ENCODE data around the gene CTNNA3. TPM values are rescaled to one million over a fixed set of nuclear protein-coding genes. Genes with fewer than 3 reads are reported as not detected.

The CTNNA3 gene
- total RNA-seq, 1 donor from 2014 or later = 3.3 TPM

DNA sequence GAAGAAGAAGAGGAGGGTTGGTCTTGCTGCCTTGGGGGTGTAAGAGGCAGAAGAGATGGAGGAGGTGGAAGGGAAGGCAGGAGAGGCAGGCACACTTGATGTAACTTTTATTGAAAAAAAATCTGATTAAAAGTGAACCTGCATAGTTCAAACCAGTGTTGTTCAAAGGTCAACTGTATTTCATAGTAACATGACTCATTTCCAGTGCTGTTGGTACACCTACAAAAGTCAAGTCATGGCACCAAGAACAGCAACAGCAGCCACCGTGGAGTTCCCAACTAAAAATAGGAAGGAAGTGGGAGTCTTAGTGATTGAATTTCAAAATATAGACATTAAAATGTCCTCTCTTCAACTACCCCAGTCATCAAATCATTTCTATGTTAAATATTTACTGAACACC, 88.5 kb downstream of the CTNNA3 start:
- no peak for DNase-seq
- no peak overlapping the region for H3K27ac Mint-ChIP-seq (ENCODE audit: unreplicated experiment)
- TF ChIP-seq, protein P1, sequence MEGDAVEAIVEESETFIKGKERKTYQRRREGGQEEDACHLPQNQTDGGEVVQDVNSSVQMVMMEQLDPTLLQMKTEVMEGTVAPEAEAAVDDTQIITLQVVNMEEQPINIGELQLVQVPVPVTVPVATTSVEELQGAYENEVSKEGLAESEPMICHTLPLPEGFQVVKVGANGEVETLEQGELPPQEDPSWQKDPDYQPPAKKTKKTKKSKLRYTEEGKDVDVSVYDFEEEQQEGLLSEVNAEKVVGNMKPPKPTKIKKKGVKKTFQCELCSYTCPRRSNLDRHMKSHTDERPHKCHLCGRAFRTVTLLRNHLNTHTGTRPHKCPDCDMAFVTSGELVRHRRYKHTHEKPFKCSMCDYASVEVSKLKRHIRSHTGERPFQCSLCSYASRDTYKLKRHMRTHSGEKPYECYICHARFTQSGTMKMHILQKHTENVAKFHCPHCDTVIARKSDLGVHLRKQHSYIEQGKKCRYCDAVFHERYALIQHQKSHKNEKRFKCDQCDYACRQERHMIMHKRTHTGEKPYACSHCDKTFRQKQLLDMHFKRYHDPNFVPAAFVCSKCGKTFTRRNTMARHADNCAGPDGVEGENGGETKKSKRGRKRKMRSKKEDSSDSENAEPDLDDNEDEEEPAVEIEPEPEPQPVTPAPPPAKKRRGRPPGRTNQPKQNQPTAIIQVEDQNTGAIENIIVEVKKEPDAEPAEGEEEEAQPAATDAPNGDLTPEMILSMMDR (IDR thresholded peaks at IDR 0.05; ENCODE audit: partially characterized antibody, unreplicated experiment) = no peak

DNA sequence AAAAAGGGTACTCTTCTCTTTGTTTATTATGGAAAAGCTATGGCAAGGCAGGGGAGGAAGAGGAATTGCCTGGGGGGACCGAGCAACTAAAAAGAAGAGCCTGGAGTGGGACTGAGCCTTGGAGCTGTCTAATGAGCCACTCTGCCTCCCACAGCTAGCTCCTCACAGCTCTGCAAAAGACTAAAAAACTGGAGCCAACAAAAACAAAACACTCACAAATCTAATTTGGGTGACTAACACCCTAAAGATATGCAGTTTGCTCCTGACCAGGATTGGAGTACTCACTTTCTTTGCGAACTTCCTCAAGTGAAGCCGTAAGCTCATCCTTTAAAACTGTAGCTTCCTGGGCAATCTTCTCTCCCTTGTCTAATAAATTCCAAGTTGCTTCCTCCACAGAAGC, 89.4 kb downstream of the CTNNA3 start:
- TF ChIP-seq, protein P1 (IDR thresholded peaks at IDR 0.05; ENCODE audit: partially characterized antibody, unreplicated experiment) = no peak
- DNase-seq = no peak
- Mint-ChIP-seq H3K27ac (ENCODE audit: unreplicated experiment) (no peak overlapping the region), H3K36me3 (ENCODE audit: unreplicated experiment) (no peaks in the 10 kb centered on the region), H3K4me3 (ENCODE audit: unreplicated experiment) (no peak overlapping the region), H3K9me3 (ENCODE audit: unreplicated experiment) (no peaks in the 10 kb centered on the region), H3K27me3 (ENCODE audit: unreplicated experiment) (no peaks in the 10 kb centered on the region), H3K4me1 (ENCODE audit: low read depth, unreplicated experiment) (no peaks in the 10 kb centered on the region)

More for the DNA sequence above, 88.5 kb downstream of the CTNNA3 start:
- H3K4me3 Mint-ChIP-seq (ENCODE audit: unreplicated experiment) = no peak overlapping the region
- no peaks in the 10 kb centered on the region for H3K4me1 Mint-ChIP-seq (ENCODE audit: low read depth, unreplicated experiment)
- no peaks in the 10 kb centered on the region for H3K9me3 Mint-ChIP-seq (ENCODE audit: unreplicated experiment)
- H3K36me3 Mint-ChIP-seq (ENCODE audit: unreplicated experiment) = no peaks in the 10 kb centered on the region
- no peaks in the 10 kb centered on the region for H3K27me3 Mint-ChIP-seq (ENCODE audit: unreplicated experiment)

DNA sequence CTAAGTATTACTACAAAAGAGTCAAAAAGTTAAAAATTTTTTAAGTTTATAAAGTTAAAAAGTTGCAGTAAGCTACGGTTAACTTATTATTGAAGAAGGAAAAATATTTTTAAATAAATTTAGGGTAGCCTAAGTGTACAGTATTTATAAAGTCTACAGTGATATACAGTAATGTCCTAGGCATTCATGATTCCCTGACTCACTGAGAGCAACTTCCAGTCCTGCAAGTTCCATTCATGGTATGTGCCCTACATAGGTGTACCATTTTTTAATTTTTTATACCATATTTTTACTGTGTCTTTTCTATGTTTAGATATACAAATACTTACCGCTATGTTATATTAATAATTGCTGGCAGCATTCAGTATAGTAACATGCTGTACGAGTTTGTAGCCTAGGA, 92.3 kb downstream of the CTNNA3 start:
- H3K4me1 Mint-ChIP-seq (ENCODE audit: low read depth, unreplicated experiment) = no peaks in the 10 kb centered on the region
- H3K27me3 Mint-ChIP-seq (ENCODE audit: unreplicated experiment) = no peaks in the 10 kb centered on the region
- H3K9me3 Mint-ChIP-seq (ENCODE audit: unreplicated experiment) = no peaks in the 10 kb centered on the region
- no peaks in the 10 kb centered on the region for H3K36me3 Mint-ChIP-seq (ENCODE audit: unreplicated experiment)
- no peak overlapping the region for H3K27ac Mint-ChIP-seq (ENCODE audit: unreplicated experiment)
- H3K4me3 Mint-ChIP-seq (ENCODE audit: unreplicated experiment) = no peak overlapping the region
- TF ChIP-seq, protein P1 (IDR thresholded peaks at IDR 0.05; ENCODE audit: partially characterized antibody, unreplicated experiment) = no peak
- DNase-seq = no peak

DNA sequence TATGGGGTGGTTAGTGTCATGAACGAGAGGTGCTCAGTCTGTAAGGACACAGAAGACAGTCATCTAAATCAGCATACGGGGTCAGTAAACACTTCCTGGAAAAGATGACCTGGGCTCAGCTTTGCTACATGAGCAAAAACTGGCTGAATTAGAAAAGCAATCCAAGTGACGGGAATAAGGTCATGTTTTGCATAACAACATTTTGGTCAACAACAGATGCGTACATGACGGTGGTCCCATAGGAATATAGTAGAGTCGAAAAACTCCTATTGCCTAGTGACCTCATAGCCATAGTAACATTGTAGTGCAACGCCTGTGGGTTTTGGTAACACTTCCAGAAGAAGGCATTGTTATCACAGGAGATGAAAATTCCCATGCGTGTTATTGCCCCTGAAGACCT, 92.9 kb downstream of the CTNNA3 start:
- Mint-ChIP-seq H3K9me3 (ENCODE audit: unreplicated experiment) (no peaks in the 10 kb centered on the region), H3K27me3 (ENCODE audit: unreplicated experiment) (no peaks in the 10 kb centered on the region), H3K4me1 (ENCODE audit: low read depth, unreplicated experiment) (no peaks in the 10 kb centered on the region), H3K4me3 (ENCODE audit: unreplicated experiment) (no peak overlapping the region), H3K36me3 (ENCODE audit: unreplicated experiment) (no peaks in the 10 kb centered on the region), H3K27ac (ENCODE audit: unreplicated experiment) (no peak overlapping the region)
- TF ChIP-seq, protein P1 (IDR thresholded peaks at IDR 0.05; ENCODE audit: partially characterized antibody, unreplicated experiment) = no peak
- no peak for DNase-seq

GRCh38 chr10:67602268-67602950, 93.6 kb downstream of the CTNNA3 start:
- no peaks in the 10 kb centered on the region for H3K36me3 Mint-ChIP-seq (ENCODE audit: unreplicated experiment)
- no peak overlapping the region for H3K4me3 Mint-ChIP-seq (ENCODE audit: unreplicated experiment)
- DNase-seq = no peak
- H3K4me1 Mint-ChIP-seq (ENCODE audit: low read depth, unreplicated experiment) = no peaks in the 10 kb centered on the region
- no peaks in the 10 kb centered on the region for H3K27me3 Mint-ChIP-seq (ENCODE audit: unreplicated experiment)
- H3K9me3 Mint-ChIP-seq (ENCODE audit: unreplicated experiment) = no peaks in the 10 kb centered on the region
- no peak overlapping the region for H3K27ac Mint-ChIP-seq (ENCODE audit: unreplicated experiment)
- TF ChIP-seq, protein P1 (IDR thresholded peaks at IDR 0.05; ENCODE audit: partially characterized antibody, unreplicated experiment) = no peak
